Stimulated activated CD4-positive, alpha-beta T cell treated with anti-CD3 and anti-CD28 coated beads, Interleukin-2, amount 100 ng/mL, for 24 hours (primary cell): Measurements from ENCODE around the gene ENKD1.
A peak's percentile ranks its signal among the peaks of the same experiment; 100 is the strongest.

Experiments used
- DNase-seq, 2 donors: peaks; one replicate each; pipeline ENCODE4 v3.0.0-alpha.2; 2020

The ENKD1 gene

DNA sequence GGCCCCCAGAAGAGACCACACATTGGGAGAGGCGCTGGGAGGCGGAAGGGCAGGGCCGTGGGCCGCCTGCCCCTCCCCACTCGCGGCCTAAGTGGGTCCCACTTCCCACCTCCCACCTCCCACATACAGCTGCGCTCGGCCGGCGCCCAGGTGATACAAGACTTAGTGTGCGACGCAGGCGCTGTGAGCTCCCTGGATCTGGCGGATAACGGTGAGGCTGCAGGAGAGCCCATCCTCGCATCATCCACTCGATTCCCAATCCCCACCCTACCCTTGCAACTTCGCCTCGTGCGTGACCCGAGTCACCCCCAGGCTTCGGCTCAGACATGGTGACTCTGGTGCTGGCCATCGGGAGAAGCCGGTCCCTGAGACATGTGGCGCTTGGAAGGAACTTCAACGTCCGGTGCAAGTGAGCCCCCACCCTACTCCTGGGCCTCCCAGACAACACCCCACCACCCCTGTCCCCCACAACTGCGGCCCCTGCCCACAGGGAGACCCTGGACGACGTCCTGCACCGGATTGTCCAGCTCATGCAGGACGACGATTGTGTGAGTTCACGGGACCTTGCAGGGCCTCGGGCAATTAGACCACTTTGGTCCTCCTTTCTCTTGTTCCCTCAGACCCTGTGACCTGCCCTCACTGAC is 17.7 kb downstream of the ENKD1 start:
- DNase-seq, result no peak

DNA sequence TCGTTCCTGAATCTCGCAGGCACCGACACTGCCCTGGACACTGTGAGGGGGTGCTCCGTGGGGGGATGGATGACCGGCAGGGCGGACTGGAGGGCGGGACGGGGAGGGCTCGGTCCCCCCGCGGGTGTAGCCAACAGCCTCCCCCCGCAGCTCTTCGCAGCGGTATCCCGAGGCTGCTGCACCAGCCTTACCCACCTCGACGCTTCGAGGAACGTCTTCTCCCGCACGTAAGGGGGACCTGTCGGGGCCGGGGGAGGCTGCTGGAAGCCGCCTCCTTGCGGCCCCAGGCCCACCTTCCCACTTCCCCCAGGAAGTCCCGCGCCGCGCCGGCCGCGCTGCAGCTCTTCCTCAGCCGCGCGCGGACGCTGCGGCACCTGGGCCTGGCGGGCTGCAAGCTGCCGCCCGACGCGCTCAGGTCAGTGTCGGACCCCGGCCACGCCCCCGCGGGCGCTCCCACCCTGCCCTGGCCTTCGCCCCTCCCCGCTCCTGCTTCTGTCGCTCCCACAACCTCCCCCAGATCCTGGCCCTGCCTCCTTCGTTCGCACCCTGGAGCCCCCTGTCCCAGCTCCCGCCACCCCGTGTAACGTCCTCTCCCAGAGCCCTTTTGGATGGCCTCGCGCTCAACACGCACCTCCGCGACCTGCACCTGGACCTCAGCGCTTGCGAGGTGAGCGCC is 18.3 kb downstream of the ENKD1 start:
- DNase-seq, result no peak

GRCh38 chr16:67647681-67648080 is 18.9 kb downstream of the ENKD1 start:
- no peak for DNase-seq

GRCh38 chr16:67647111-67647651 is 19.4 kb downstream of the ENKD1 start:
- DNase-seq, result no peak

DNA sequence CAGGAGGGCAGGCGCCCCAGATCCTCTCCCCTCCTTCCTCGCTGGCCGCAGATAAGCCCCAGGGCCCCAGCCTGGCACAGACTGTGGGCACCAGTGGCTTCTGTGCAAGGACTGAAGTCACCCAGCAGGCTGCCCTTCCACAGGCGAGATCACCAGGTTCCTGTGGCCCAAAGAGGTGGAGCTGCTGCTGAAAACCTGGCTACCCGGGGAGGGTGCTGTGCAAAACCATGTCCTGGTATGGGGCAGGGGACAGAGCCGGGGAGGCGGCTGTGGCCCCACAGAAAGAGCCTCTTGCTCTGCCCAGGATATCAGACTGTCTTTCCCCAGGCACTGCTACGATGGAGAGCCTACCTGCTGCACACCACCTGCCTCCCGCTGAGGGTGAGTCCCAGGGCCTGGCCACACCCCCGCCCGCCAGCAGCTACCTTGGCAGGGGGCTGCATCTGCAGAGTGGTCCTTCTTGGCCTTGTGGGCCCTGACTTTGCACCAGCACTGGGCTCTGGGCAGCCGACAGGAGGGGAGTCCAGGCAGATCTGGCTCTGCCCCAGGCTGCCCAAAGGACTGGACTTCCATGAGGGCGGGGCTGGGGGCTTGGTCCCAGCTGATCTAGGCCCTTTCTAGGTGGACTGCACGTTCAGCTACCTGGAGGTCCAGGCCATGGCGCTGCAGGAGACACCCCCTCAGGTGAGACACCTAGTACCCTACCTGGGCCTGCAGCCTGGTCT is 21.0 kb downstream of the ENKD1 start:
- no peak for DNase-seq

DNA sequence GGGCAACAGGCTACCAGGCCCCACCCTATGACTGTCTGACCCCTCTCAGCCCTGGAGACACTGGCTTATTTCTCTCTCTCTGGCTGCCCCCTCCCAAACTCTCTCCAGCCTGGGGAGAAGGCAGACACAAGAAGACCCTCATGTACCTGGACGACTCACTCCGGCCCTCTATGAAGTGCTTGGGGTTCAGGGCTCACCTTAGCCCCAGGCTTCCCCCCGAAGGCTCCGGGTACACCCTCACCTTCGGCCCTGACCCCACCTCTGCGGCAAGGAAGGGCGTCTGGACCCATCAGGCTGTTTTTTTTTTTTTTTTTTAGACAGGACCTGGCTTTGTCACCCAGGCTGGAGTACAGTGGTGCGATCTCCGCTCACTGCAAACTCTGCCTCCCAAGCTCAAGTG is 22.5 kb downstream of the ENKD1 start:
- DNase-seq, result no peak

GRCh38 chr16:67641779-67642708 is 24.5 kb downstream of the ENKD1 start:
- DNase-seq, result no peak

DNA sequence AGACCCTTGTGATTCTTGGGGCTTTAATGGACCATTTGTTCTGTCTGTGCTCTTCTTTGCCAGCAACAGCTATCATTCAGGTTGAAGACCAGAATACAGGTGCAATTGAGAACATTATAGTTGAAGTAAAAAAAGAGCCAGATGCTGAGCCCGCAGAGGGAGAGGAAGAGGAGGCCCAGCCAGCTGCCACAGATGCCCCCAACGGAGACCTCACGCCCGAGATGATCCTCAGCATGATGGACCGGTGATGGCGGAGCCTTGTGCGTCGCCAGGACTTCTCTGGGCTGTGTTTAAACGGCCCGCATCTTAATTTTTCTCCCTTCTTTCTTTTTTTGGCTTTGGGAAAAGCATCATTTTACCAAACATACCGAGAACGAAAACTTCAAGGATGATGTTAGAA is 28.9 kb downstream of the ENKD1 start:
- DNase-seq, result no peak

GRCh38 chr16:67636713-67637112 is 29.8 kb downstream of the ENKD1 start:
- DNase-seq, result no peak

- no peak for DNase-seq
Observed at GRCh38 chr16:67632415-67633172, 34.0 kb downstream of the ENKD1 start.

DNA sequence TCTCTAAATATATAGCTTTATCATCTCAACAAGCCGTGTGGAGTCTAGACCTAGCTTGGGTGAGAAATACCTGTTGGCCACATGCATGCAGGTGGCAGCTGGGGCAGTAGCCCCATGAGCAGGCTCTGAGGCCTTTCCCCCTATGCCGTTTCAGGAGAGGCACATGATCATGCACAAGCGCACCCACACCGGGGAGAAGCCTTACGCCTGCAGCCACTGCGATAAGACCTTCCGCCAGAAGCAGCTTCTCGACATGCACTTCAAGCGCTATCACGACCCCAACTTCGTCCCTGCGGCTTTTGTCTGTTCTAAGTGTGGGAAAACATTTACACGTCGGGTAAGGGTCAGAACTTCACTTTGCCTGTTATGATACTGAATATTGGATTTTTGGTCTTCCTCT is 38.3 kb downstream of the ENKD1 start:
- no peak for DNase-seq

DNA sequence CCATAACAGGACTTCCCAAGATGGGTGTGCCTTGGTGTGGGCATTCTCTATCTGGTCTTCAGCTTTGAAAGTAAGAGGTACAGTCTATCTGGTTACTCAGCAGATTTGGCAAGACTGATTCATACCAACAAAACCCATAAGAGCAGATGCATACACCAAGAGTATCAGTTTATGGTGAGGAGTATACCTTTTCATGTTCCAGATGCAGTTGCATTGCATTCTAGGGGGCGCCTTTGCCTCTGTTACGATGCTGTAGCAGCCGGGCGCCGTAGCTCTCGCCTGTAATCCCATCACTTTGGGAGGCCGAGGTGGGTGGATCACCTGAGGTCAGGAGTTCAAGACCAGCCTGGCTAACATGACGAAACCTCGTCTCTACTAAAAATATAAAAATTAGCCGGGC is 52.7 kb downstream of the ENKD1 start:
- peak in 1 of 2 donors; percentile 19 for DNase-seq
